ENCODE data around the gene LSM14B. TPM values are rescaled to one million over a fixed set of nuclear protein-coding genes. Genes with fewer than 3 reads are reported as not detected.

LSM14B gene
- total RNA-seq, 1 donor from 2014 or later = 32.7 TPM

Other genes with a start within 250 kb of the LSM14B start
- gene TAF4, start 56.6 kb upstream of the LSM14B start, total RNA-seq = 7.6 TPM
- gene PSMA7, start 20.9 kb downstream of the LSM14B start, total RNA-seq = 107 TPM
- 18.5 TPM for gene SS18L1, start 21.3 kb downstream of the LSM14B start, total RNA-seq
- gene MTG2, start 60.6 kb downstream of the LSM14B start, total RNA-seq = 11.7 TPM
- 0.10 TPM for gene HRH3, start 97.8 kb downstream of the LSM14B start, total RNA-seq
- 39.0 TPM for gene OSBPL2, start 116.0 kb downstream of the LSM14B start, total RNA-seq
- 32.9 TPM for gene ADRM1, start 180.5 kb downstream of the LSM14B start, total RNA-seq
- gene LAMA5, start 244.8 kb downstream of the LSM14B start, total RNA-seq = 44.2 TPM

All from skin of body (tissue), 1 donor.